ENCODE measurements around the gene INSR. TPM values are rescaled to one million over a fixed set of nuclear protein-coding genes. Genes with fewer than 3 reads are reported as not detected.

The INSR gene
- total and polyA plus RNA-seq, 4 donors = 5.8 to 64.6 (median 20.9) TPM

DNA sequence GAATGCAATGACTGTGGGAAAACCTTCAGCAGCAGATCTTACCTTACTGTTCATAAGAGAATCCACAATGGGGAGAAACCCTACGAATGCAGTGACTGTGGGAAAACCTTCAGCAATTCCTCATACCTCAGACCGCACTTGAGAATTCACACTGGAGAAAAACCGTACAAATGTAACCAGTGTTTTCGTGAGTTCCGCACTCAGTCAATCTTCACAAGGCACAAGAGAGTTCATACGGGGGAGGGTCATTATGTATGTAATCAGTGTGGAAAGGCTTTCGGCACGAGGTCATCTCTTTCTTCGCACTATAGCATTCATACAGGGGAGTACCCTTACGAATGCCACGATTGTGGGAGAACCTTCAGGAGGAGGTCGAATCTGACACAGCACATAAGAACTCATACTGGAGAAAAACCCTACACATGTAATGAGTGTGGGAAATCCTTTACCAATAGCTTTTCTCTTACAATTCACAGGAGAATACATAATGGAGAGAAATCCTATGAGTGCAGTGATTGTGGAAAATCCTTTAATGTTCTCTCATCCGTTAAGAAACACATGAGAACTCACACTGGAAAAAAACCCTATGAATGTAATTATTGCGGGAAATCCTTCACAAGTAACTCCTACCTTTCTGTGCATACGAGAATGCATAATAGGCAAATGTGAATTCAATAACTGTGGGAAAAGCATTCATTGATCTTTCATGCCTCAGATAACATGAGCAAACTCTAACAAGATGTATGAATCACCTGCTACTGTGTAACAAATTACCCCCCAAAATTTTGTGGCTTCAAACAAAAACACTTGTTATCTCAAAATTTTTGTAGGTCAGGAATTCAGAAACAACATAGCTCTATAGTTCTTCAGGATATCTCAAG is 210.9 kb downstream of the INSR start:
- TF ChIP-seq, protein P1, sequence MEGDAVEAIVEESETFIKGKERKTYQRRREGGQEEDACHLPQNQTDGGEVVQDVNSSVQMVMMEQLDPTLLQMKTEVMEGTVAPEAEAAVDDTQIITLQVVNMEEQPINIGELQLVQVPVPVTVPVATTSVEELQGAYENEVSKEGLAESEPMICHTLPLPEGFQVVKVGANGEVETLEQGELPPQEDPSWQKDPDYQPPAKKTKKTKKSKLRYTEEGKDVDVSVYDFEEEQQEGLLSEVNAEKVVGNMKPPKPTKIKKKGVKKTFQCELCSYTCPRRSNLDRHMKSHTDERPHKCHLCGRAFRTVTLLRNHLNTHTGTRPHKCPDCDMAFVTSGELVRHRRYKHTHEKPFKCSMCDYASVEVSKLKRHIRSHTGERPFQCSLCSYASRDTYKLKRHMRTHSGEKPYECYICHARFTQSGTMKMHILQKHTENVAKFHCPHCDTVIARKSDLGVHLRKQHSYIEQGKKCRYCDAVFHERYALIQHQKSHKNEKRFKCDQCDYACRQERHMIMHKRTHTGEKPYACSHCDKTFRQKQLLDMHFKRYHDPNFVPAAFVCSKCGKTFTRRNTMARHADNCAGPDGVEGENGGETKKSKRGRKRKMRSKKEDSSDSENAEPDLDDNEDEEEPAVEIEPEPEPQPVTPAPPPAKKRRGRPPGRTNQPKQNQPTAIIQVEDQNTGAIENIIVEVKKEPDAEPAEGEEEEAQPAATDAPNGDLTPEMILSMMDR (IDR thresholded peaks at IDR 0.05; ENCODE audit: control extremely low read depth, extremely low read depth) = no peak
- Histone ChIP-seq H3K9me3 (ENCODE audit: control insufficient read depth in 4 of 4, insufficient read depth in 3 of 4, low read length in 3 of 4) (peaks cover 41 to 73% (median 66%) of the 10 kb centered on the region in 4 donors), H3K36me3 (ENCODE audit: control insufficient read depth in 4 of 4, insufficient read depth in 4 of 4, low read length in 4 of 4) (peaks cover 37 to 68% (median 60%) of the 10 kb centered on the region in 4 donors), H3K4me1 (ENCODE audit: control insufficient read depth in 5 of 5, insufficient read depth in 5 of 5, low read length in 5 of 5) (no peaks in the 10 kb centered on the region), H3K27ac (ENCODE audit: low read depth in 1 of 2, low read length in 1 of 2) (no peak overlapping the region), H3K4me3 (no peak overlapping the region), H3K9ac (ENCODE audit: insufficient read depth in 1 of 2, low read length in 2 of 2) (no peak overlapping the region), H3K27me3 (ENCODE audit: control insufficient read depth in 3 of 3, insufficient read depth in 3 of 3, low read length in 2 of 3) (no peaks in the 10 kb centered on the region)
- ATAC-seq (ENCODE audit: insufficient read depth, low FRiP score) (no peak), DNase-seq (no peak)
- 98% methylated on average over 15 of the region's 15 CpGs for WGBS, 2 donors

DNA sequence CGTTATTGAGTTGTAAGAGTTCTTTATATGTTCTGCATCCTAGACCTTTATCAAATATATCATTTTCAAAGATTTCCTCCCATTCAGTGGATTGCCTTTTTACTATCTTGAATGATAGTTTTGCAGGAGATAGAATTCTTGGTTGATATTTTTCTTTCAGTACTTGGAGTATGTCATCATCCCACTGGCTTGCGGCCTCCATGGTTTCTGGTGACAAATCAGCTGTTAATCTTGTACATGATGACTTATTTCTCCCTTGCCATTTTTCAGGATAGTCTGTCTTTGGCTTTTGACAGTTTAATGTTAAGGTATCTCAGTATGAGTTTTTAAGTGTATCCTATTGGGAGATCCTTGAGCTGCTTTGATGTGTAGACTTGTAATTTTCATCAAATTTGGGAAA is 216.2 kb downstream of the INSR start:
- no peak for DNase-seq
- peaks cover 27 to 52% (median 46%) of the 10 kb centered on the region in 4 donors for H3K9me3 ChIP-seq (ENCODE audit: control insufficient read depth in 4 of 4, insufficient read depth in 3 of 4, low read length in 3 of 4)
- TF ChIP-seq, protein P1 (IDR thresholded peaks at IDR 0.05; ENCODE audit: control extremely low read depth, extremely low read depth) = no peak
- peaks cover 0 to 2% (median 0%) of the 10 kb centered on the region in 5 donors for H3K4me1 ChIP-seq (ENCODE audit: control insufficient read depth in 5 of 5, insufficient read depth in 5 of 5, low read length in 5 of 5)
- peaks cover 62 to 89% (median 78%) of the 10 kb centered on the region in 4 donors for H3K36me3 ChIP-seq (ENCODE audit: control insufficient read depth in 4 of 4, insufficient read depth in 4 of 4, low read length in 4 of 4)
- no peak for ATAC-seq (ENCODE audit: insufficient read depth, low FRiP score)
- no peak overlapping the region for H3K27ac ChIP-seq (ENCODE audit: low read depth in 1 of 2, low read length in 1 of 2)
- H3K27me3 ChIP-seq (ENCODE audit: control insufficient read depth in 3 of 3, insufficient read depth in 3 of 3, low read length in 2 of 3) = no peaks in the 10 kb centered on the region
- H3K4me3 ChIP-seq = no peak overlapping the region
- WGBS, 2 donors = 97 to 99% methylated on average over 2 of the region's 2 CpGs
- no peak overlapping the region for H3K9ac ChIP-seq (ENCODE audit: insufficient read depth in 1 of 2, low read length in 2 of 2)

DNA sequence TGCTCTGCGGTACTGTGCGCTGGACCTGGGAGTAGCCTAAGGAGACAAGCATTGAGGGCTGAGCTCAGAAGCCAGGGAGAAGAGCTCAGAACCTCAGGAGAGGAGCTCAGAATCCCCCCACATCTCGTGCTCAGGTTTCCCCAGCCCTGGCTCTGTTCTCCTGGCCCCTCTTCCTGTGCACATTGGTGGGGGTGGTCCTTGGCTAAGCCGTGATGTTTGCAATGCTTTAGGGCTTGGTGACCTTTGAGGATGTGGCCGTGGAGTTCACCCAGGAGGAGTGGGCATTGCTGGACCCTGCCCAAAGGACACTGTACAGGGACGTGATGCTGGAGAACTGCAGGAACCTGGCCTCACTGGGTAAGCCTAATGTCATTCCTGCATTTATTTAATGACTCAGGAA is 218.1 kb downstream of the INSR start:
- Histone ChIP-seq H3K9ac (ENCODE audit: insufficient read depth in 1 of 2, low read length in 2 of 2) (no peak overlapping the region), H3K27ac (ENCODE audit: low read depth in 1 of 2, low read length in 1 of 2) (no peak overlapping the region), H3K36me3 (ENCODE audit: control insufficient read depth in 4 of 4, insufficient read depth in 4 of 4, low read length in 4 of 4) (peaks cover 60 to 79% (median 71%) of the 10 kb centered on the region in 4 donors), H3K4me1 (ENCODE audit: control insufficient read depth in 5 of 5, insufficient read depth in 5 of 5, low read length in 5 of 5) (peaks cover 0 to 2% (median 0%) of the 10 kb centered on the region in 5 donors), H3K9me3 (ENCODE audit: control insufficient read depth in 4 of 4, insufficient read depth in 3 of 4, low read length in 3 of 4) (peaks cover 17 to 42% (median 31%) of the 10 kb centered on the region in 4 donors), H3K27me3 (ENCODE audit: control insufficient read depth in 3 of 3, insufficient read depth in 3 of 3, low read length in 2 of 3) (no peaks in the 10 kb centered on the region), H3K4me3 (no peak overlapping the region)
- 98 to 99% methylated on average over 6 of the region's 6 CpGs for WGBS, 2 donors
- ATAC-seq (ENCODE audit: insufficient read depth, low FRiP score) (no peak), DNase-seq (no peak)
- TF ChIP-seq, protein P1 (IDR thresholded peaks at IDR 0.05; ENCODE audit: control extremely low read depth, extremely low read depth) = no peak

Data from lung (tissue), 12 donors.